Right lobe of liver (tissue), 4 donors: ENCODE measurements around the gene ELMO1.

ENCODE experiments used
- POLR2A ChIP-seq: fragments of 450-650 bp; IDR thresholded peaks from one replicate; pipeline ENCODE4 v1.6.1; 2017; ENCODE audit warnings: antibody characterized with exemption, mild to moderate bottlenecking
- TF ChIP-seq, protein P1 (sequence below), 4 donors: fragments of 200-600 bp in 3 of 4; fragments of 450-650 bp in 1 of 4; IDR thresholded peaks; one replicate each; pipeline versions ENCODE4 v1.5.1 to v1.8.0; 2016 to 2022; ENCODE audit warnings: antibody characterized with exemption in 4 of 4, mild to moderate bottlenecking in 2 of 4
- donor health status: DM: no; HTN: no; CAD: no.
- donor health status: DM: no; HTN: no; CAD: no.
- donor health status: DM: no; HTN: yes; CAD: no.

DNA sequence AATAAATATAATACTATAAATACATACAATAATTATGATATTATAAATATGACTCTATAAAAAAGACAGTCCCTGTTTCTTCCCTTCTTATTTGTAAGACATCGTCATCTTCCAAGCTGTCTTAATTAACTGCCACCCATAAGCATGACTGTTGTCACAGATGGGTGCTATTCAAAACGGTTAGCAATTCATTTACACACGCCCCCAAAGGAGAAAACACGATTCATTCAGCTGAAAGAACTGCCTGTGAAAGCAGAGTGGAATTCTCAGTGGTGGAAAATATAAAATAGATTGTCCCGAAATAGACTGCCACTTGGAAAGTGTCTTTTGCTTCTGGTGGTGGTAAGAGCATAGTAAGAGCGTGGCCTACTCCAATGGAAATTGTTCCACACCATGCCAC, 48.9 kb upstream of the ELMO1 start:
- no peak for TF ChIP-seq POLR2A
- TF ChIP-seq, protein P1, sequence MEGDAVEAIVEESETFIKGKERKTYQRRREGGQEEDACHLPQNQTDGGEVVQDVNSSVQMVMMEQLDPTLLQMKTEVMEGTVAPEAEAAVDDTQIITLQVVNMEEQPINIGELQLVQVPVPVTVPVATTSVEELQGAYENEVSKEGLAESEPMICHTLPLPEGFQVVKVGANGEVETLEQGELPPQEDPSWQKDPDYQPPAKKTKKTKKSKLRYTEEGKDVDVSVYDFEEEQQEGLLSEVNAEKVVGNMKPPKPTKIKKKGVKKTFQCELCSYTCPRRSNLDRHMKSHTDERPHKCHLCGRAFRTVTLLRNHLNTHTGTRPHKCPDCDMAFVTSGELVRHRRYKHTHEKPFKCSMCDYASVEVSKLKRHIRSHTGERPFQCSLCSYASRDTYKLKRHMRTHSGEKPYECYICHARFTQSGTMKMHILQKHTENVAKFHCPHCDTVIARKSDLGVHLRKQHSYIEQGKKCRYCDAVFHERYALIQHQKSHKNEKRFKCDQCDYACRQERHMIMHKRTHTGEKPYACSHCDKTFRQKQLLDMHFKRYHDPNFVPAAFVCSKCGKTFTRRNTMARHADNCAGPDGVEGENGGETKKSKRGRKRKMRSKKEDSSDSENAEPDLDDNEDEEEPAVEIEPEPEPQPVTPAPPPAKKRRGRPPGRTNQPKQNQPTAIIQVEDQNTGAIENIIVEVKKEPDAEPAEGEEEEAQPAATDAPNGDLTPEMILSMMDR (IDR thresholded peaks at IDR 0.05): no peak
